Measurements from ENCODE around the gene CAMK2D.

Gene CAMK2D

DNA sequence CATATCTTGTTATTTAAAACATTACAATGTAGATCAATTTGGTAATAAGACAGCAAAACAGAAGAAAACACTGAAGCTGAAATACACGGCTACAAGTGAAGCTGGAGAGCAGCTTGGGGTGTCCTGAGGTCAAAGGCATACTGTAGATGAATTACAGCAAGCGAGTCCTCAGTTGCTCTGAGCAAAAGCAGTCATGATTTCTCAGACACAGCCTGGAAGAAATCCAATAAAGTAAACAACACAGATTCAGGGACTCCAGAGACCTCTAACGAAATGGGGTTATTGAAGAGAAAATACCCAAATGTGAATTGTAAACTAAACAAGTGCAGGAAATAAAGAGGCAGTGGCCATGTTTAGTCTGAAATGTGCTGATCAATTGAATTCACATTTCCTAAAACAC, 324.4 kb downstream of the CAMK2D start:
- no peak for DNase-seq (ENCODE audit: low read depth)

DNA sequence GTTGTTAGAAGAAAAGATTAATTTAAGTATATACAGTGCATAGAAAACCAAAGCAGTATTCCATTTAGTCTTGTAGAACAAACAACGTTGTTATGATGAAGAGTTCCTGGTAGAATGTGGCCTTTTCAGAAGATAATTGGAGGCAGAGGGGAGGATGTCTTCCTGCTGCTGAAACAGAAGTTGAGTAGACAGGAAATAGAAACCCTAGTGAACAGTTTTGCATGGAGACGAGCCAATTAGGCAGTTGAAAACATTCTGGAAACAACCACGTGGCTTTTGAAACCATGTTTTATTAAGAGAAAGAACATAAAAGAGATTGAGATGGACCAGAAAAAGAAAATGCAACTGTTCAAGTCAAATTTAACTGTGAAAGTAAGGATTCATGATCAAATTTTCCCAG, 325.2 kb downstream of the CAMK2D start:
- peak; percentile 55 for DNase-seq (ENCODE audit: low read depth)

DNA sequence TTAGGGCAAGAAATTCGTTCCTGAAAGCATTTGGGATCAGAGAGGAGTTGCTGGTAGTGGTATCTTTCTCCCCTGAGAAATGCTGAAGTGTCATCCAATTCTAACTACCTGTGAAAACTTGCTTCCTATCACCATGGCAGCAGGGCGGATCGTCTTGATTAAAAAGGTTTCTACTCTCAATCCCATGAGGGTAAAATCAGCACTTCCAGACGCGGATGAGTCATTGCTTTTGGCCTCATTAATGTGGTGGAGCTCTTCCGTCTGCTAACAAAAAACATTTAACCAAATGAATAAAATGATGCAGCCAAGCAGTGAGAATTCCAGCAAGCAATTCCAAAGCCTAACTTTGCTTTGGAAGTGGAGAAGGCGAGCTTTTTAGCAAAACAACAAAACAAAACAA, 325.6 kb downstream of the CAMK2D start:
- DNase-seq (ENCODE audit: low read depth) = peak; percentile 78

DNA sequence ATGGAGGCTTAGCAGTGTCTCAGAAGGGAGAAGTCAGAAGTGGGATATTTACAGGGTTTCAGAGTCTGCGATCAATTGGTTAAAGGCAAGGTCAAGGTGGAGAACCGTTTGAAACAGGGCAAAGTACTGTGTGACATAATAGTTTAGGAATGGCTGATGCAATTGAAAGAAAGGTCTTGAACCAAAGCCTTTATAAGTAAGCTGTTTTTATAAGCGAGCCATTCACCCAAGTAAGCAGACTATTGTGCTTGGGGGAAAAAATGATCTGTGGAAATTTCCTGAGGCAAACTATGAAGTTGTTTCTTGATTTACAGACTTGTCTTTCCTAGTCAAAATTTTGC, 327.3 kb downstream of the CAMK2D start:
- DNase-seq (ENCODE audit: low read depth) = no peak

DNA sequence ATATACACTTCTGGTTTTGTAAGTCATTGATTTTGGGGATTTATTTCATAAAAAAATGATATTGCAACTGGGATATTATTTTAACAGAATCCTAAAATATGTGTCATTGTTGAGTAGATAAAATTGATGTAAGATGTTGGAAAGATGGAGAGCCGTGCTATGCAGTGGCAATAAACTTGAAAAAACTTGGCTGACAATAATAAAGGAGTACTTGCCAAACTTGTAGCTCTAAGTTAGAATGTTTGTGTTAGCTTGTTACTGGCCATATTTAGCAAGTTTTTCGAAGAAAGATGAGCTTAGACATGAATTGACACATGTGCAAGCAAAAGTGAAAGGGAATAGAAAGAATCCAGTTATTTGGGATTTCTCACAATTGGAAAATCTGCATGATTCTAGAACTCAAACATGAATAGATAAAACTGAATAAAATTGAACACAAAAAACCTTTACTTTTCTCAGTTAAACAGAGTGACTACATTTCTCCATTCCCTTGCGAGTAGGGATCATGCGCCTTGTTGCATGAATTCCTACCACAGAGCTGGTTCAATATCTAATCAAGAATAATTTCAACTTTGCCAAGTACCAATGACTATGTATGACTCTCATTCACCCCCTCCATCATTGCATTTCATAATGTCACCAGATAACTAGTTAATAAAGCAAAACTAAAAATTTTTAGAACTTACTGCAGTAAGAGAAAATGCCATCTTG, 327.8 kb downstream of the CAMK2D start:
- DNase-seq (ENCODE audit: low read depth) = peak; percentile 49

DNA sequence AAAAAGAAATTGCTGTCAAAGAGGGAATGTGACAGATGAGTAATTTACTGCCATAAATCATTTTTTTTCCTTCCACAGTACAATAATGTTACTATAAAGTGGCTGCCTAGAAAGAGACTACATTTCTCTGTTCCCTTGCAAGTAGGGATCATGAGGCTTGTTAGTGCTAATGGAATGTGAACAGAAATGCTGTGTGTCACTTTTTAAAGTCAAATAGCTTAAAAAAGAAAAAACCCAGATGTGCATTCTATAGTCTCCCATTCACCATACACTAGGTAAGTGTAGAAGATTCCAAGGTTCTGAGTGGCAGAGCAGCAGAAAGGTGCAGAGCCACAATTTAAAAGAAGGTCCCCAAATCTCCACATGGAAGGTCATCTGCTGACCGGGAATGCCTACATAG, 328.4 kb downstream of the CAMK2D start:
- DNase-seq (ENCODE audit: low read depth) = no peak

DNA sequence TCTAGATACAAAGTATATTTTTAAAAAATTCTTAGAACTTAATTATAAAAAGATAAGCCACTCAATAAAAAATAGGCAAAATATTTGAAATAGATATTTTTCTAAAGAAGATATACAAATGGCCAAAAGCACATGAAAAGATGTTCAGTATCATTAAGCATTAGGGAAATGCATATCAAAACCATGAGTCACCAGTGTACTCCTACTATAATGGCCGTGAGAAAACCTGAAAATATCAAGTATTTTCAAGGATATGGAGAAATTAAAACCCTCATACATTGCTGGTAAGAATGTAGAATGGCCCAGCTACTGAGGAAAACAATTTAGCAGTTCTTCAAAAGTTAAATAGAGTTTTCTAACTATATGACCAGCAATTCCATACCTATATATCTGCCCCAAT, 337.9 kb downstream of the CAMK2D start:
- no peak for DNase-seq (ENCODE audit: low read depth)

DNA sequence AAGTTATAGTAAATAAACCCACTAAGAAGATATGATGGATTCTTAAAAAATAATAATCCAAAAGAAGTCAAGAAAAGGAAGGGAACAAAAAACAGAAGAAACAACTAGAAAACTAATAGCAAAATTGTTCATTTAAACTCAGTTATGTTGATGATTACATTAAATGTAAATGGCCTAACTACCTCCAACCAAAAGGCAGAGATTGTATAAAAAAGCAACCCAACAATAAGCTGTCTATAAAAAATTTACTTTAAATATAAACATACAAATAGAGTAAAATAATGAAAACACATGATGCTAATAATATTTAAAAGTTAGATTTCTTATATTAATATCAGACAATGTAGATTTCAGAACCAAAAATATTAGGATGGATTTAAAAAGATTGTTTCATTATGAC, 340.6 kb downstream of the CAMK2D start:
- no peak for DNase-seq (ENCODE audit: low read depth)

DNA sequence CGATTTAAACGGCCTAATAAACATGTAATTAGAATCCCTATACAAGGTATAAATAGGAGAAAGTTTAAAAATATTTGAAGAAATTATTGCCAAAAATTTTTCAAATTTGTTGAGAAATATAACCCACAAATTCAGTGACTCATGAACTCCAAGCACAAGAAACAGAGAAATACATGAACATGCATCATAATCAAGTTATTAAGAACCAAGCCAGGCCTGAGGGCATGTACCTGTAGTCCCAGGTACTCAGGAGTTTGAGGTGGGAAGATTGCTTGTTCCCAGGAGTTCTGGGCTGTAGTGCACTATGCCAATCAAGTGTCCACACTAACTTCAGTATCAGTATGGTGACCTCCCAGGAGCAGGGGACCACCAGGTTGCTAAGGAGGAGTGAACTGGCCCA, 341.9 kb downstream of the CAMK2D start:
- DNase-seq (ENCODE audit: low read depth) = no peak

DNA sequence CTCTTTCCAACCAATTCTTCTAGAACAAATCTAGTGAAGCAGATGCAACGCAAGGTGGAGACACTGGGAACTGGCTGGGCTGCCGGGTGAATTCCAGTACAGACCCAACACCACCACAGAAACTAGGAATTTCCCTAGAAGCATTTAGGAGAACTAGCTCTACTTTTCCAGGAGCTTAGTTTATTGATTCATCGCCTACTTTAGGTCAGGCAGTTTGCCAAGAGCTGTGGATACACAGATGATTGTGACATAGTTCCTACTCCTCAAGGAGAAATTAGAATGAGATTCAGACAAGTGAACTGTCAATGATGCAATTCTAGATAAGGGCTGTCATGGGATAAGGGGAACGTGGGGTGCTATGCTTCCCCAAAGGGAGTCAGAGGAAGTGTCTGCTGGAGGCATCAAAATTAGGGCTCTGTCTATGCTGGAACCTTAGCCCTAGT, 350.0 kb downstream of the CAMK2D start:
- peak; percentile 39 for DNase-seq (ENCODE audit: low read depth)

DNA sequence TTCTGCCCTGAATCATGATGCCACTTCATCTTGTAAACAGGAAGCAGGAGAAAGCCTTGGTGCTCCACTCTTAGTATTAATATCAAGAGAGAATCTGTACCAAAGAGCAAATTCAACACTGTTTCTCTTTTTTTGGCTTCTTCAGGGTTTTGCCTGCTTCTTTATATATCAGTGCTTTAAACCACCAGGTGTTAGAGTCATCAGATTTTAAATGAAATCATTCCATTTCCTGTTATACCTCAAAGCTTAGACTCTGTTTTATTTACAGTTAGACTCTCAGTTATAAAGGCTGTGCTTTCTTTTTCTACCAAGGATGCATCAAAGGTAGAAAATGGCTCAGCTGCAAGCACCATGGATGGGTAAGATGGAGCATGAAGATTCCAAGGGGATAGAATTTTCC, 350.9 kb downstream of the CAMK2D start:
- no peak for DNase-seq (ENCODE audit: low read depth)

DNA sequence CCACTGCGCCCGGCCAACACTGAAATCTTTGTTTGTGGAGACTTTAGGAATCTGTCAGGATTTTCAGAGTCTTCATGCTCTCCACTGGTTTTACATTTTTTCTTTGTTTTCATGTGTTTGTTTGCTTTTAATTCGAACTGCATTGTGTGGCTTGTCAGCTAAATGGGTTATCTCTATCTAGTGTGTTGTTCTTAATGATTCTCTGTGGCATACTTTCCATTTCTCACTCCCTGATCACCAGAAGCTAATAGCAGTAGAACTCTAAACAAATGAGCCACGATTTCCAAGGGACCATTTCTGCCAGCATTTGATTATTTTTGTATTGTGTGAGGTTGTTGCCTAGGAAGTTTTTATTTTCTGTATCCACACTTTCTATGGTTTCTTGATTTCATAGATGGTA, 352.4 kb downstream of the CAMK2D start:
- no peak for DNase-seq (ENCODE audit: low read depth)

DNA sequence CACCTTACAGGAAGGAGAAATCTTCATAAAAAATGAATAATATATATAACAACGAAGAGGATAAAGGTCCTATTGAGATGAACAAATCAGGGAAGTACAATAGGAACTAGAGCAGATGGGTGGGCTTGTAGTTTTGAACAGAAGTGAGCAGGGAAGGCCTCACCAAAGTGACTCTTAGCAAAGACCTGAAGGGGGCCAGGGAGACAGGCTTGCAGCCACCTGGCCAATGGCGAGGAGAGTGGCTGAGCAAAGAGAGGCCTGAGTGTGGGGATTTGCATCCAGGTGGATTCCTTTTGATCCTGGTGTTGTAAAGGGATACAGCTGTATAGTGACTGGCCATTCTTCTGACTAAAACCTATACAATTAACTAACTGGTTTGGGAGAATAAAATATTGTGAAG, 354.1 kb downstream of the CAMK2D start:
- no peak for DNase-seq (ENCODE audit: low read depth)

DNA sequence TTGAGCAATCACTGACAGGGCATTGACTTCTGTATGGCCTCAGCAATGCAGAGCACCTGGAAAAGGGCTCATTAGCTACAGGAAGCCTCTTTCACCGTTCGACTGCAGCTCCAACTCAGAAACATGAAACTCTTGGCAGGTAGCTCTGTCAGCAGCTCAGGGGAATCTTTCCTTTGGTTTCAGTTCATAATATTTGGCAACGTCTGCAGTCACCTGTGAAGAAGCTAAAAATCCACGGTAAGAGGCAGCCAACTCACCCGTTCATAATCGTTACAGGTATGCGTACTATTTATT, 354.9 kb downstream of the CAMK2D start:
- DNase-seq (ENCODE audit: low read depth) = no peak

DNA sequence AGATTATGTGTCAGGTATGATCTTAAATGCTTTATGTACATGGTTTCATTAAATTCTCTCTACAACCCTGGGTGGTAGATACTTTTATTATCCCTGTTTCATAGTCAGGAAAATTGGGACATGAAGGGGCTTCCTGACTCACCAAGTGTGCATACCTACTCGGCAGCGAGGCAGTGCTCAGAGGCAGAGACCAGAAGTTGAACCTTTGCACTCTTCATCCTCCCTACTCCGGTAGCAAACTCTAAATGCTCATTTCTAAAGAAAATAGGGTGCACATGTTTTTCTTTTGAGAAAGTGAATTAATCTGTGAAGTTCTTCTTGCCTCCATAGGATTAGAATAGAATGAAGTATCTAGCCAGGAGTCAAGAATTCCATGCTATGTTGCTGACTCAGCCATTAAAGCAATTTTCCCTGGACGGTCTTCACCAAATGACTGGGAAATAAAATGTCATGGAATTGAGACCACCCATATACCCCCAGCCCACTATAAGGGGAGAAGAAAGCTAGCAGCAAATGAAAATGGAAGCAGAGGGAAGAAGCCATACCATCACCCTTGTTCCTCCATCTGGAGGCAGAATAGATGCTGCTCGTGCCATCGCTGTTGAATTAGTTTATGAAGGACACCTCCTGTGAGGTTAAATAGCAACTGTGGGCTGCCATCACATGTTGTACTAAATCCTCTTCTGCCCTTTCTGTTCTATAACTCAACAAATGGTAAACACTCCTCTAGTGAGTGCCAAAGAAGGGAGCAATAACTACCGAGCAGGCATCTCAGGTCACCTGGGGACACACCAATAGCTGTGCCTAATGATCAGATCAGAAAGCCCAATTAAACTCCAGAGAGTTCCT, 355.4 kb downstream of the CAMK2D start:
- DNase-seq (ENCODE audit: low read depth) = no peak

DNA sequence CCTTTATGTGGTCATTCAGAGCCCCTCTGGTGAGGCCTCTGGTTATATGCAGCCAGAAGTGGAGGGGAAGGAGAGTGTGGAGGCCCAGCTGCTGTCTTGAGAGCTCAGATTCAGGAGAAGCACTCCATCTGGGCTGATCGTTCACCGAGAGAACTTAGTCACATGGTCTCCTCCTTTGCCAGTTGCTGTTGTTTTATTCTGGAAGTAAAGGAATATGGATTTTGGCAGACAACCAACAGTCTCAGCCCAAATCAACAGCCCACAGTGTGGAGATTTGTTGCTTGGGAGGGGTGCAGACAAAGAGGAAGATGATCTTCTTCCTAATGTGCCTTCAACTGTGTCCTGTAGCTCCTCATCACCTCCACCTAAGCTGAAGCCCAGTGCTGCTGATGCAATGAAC, 356.7 kb downstream of the CAMK2D start:
- no peak for DNase-seq (ENCODE audit: low read depth)

DNA sequence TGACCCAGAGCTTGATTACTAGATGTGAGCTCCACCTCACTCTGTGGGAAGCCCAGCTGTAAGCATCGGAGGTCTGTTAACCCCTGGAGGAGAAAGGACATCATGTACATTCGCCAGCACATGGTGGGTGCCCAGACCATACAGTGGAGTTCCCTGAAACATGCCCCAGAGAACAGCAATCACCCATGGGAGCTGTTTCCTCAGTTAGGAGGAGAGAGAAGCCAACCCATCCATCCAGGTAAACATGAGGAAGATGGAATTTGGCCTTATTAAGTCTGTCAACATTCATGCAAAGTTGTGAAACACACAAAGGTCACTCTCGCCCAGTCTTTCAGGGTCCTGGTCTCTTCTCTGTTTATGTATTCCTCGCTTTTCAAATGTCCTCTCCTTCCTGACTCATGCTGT, 357.4 kb downstream of the CAMK2D start:
- DNase-seq (ENCODE audit: low read depth) = no peak

Measured in GM04503 (cell line).